Measurements from ENCODE around the gene RAD51B. TPM values are rescaled to one million over a fixed set of nuclear protein-coding genes. Genes with fewer than 3 reads are reported as not detected.
A peak's percentile ranks its signal among the peaks of the same experiment; 100 is the strongest.

RAD51B gene
- total and polyA plus RNA-seq, 3 donors from 2014 or later, result 5.5 to 22.5 (median 19.1) TPM

DNA sequence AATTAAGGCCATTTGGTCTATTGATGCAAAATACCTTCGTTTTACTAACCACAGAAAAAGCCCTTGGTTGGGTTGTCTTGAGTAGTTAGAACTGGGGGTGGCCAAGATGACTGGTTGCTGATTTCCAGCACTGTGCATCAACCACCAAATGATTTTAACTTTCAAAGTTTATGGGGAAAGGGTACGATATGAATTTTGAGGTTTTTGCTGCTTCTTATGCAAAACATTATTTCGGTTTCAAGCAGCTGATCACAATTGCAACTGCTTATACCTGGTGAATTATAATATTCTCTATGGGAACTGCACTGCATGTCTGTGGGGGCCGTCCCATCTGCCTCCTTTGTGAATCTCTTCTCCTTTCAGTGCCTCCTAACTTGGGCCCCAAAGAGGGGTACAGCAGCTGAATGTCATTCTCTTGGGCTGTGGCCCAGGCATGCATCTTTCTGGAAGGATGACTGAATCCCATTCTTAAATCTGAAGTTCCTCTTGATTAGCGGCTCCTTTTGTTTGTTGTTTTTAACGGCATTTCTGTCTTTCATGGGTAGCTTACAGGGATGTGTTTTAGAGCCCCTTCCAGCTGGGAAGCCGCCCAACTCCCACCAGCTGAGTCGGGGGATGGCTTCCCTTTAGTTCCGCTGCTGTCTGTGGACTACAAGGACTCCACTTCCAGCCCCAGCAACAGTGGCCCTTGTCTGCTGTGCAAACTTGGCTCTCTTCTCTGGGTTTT, 493.5 kb downstream of the RAD51B start:
- DNase-seq, result no peak
- Histone ChIP-seq H3K27ac (no peak overlapping the region), H3K27me3 (no peaks in the 10 kb centered on the region), H3K4me3 (no peak overlapping the region), H3K9me3 (no peaks in the 10 kb centered on the region), H3K36me3 (ENCODE audit: low read depth, missing control alignments) (no peaks in the 10 kb centered on the region), H3K4me1 (peaks cover 31% of the 10 kb centered on the region)
- intact Hi-C loops (cut with DNase I; ENCODE audit: low total_unique reads), result no loop called here
- TF ChIP-seq POLR2A (IDR thresholded peaks at IDR 0.05), result no peak
- TF ChIP-seq, protein P1, sequence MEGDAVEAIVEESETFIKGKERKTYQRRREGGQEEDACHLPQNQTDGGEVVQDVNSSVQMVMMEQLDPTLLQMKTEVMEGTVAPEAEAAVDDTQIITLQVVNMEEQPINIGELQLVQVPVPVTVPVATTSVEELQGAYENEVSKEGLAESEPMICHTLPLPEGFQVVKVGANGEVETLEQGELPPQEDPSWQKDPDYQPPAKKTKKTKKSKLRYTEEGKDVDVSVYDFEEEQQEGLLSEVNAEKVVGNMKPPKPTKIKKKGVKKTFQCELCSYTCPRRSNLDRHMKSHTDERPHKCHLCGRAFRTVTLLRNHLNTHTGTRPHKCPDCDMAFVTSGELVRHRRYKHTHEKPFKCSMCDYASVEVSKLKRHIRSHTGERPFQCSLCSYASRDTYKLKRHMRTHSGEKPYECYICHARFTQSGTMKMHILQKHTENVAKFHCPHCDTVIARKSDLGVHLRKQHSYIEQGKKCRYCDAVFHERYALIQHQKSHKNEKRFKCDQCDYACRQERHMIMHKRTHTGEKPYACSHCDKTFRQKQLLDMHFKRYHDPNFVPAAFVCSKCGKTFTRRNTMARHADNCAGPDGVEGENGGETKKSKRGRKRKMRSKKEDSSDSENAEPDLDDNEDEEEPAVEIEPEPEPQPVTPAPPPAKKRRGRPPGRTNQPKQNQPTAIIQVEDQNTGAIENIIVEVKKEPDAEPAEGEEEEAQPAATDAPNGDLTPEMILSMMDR (IDR thresholded peaks at IDR 0.05), result no peak
- 76 to 92% methylated on average over 9 of the region's 9 CpGs for WGBS, 2 donors

DNA sequence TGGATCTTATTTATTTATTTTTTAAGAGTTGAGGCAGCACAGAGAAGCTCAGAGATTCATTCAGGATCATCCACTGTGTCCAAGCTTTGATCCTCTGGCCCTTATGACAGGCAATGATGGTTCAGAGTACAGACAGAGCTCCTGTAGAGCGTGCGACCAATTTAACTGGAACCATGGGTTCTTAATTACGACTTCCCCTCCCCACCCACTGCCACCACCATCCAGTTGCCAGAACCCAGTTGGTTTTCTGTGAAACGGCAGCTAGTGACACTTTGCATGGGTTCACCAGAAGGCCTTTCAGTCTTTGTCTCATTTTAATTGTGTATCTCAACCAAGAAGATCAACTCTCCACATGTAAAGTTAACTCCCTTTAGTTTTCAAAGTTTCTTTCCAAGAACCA, 495.1 kb downstream of the RAD51B start:
- WGBS, 2 donors, result 75 to 86% methylated on average over 4 of the region's 4 CpGs
- Histone ChIP-seq H3K36me3 (ENCODE audit: low read depth, missing control alignments) (no peaks in the 10 kb centered on the region), H3K9me3 (no peaks in the 10 kb centered on the region), H3K27ac (no peak overlapping the region), H3K4me1 (peaks cover 33% of the 10 kb centered on the region), H3K4me3 (no peak overlapping the region), H3K27me3 (no peaks in the 10 kb centered on the region)
- no peak for DNase-seq
- intact Hi-C loops (cut with DNase I; ENCODE audit: low total_unique reads), result no loop called here
- no peak for TF ChIP-seq POLR2A (IDR thresholded peaks at IDR 0.05)
- TF ChIP-seq, protein P1 (IDR thresholded peaks at IDR 0.05), result no peak

DNA sequence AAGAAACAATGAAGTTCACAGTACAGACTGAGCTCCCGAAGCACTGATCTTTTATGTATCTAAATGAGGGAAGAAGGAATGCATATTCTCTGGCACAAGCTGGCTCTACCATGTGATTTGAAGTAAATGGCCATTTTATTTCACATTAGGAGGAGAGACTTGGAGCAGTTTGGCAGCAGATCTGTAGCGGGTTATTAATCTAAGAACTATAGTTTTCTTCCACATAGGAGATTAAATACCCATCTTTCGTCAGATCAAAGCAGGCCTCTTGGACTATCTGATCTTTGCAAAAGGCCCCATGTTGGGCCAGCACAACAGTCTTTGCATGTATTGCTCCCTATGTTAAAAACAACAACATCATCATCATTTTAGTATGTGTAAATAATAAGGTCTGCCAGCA, 495.5 kb downstream of the RAD51B start:
- intact Hi-C loops (cut with DNase I; ENCODE audit: low total_unique reads), result no loop called here
- Histone ChIP-seq H3K36me3 (ENCODE audit: low read depth, missing control alignments) (no peaks in the 10 kb centered on the region), H3K9me3 (no peaks in the 10 kb centered on the region), H3K4me3 (no peak overlapping the region), H3K27me3 (no peaks in the 10 kb centered on the region), H3K27ac (no peak overlapping the region), H3K4me1 (peaks cover 35% of the 10 kb centered on the region)
- TF ChIP-seq, protein P1 (IDR thresholded peaks at IDR 0.05), result no peak
- no peak for TF ChIP-seq POLR2A (IDR thresholded peaks at IDR 0.05)
- 61 to 78% methylated on average over 3 of the region's 3 CpGs for WGBS, 2 donors
- DNase-seq, result peak; percentile 31

DNA sequence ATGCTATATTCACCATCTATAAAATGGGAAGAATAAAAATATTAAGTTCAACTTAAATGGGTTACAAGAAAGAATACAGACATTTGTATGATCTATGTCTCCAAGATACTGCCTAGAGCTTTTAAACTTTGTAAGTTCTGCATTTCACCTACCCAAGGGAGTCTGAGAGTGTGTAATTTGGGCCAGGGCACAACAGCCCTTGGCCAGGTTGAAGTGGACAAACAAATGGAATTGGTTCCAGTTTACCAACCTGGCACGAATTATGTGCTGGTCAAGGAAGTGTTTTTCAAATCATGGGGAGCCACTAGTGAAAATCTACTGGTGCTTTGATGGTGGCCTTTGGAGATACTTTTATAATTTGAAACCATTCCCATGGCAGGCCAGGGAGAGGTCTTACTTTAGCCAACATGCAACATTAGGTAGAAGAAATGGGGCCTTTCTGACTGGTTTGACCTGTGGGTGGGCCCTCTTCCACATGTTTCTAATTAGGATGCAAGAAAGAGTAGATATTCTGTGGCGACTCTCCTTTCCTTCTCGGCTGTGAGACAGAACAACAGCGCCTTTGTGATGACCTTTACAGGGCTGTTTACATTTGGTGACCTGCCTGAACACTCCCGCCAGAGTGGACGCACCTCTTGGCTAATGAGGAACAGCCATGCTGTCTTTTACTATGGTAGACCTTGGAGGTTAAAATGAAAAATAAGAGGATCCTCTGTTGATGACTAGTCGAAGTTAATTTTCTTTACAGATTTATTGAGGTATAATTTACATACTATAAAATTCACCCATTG, 496.7 kb downstream of the RAD51B start:
- DNase-seq, result no peak
- Histone ChIP-seq H3K4me3 (no peak overlapping the region), H3K27ac (no peak overlapping the region), H3K9me3 (no peaks in the 10 kb centered on the region), H3K36me3 (ENCODE audit: low read depth, missing control alignments) (no peaks in the 10 kb centered on the region), H3K4me1 (peaks cover 40% of the 10 kb centered on the region), H3K27me3 (no peaks in the 10 kb centered on the region)
- intact Hi-C loops (cut with DNase I; ENCODE audit: low total_unique reads), result no loop called here
- TF ChIP-seq, protein P1 (IDR thresholded peaks at IDR 0.05), result no peak
- TF ChIP-seq POLR2A (IDR thresholded peaks at IDR 0.05), result no peak
- 48 to 77% methylated on average over 7 of the region's 7 CpGs for WGBS, 2 donors
